Measurements from ENCODE around the gene FES.
"Not testable (repeated sequence)": the region's sequence is repeated elsewhere in the genome, so short reads cannot be mapped to it uniquely, and the experiment has no call there.

FES gene

GRCh38 chr15:90924375-90924774 lies 40.1 kb downstream of the FES start:
- ChIA-PET CTCF (interaction anchor here (2.0 kb wide), 1 partner anchor 8 kb away, joined by 13 read pairs; the partner anchor contains the start of gene HDDC3), POLR2A (no interaction called here)
- no peak for DNase-seq (ENCODE audit: extremely low spot score)
- TF ChIP-seq FOXM1 (IDR thresholded peaks at IDR 0.05; ENCODE audit: borderline replicate concordance) = no peak
- no peak for TF ChIP-seq NFRKB (IDR thresholded peaks at IDR 0.05)
- no peak for TF ChIP-seq SP1 (IDR thresholded peaks at IDR 0.05)
- no peak for TF ChIP-seq FOXA1 (IDR thresholded peaks at IDR 0.05)
- TF ChIP-seq FOXK2 (IDR thresholded peaks at IDR 0.05) = no peak
- TF ChIP-seq ZNF384 (IDR thresholded peaks at IDR 0.05) = no peak
- TF ChIP-seq SUZ12 (IDR thresholded peaks at IDR 0.05) = no peak
- no peak for TF ChIP-seq HDGF (IDR thresholded peaks at IDR 0.05; ENCODE audit: borderline replicate concordance)
- TF ChIP-seq PKNOX1 (IDR thresholded peaks at IDR 0.05) = no peak
- no peak for TF ChIP-seq L3MBTL2 (conservative IDR thresholded peaks at IDR 0.05)

GRCh38 chr15:90926766-90927165 lies 42.5 kb downstream of the FES start:
- DNase-seq (ENCODE audit: extremely low spot score); POLR2A ChIA-PET: not testable (repeated sequence)
- CTCF ChIA-PET = interaction anchor here (1.3 kb wide), 1 partner anchor 25 kb away, joined by 4 read pairs; no protein-coding TSS in a partner anchor

GRCh38 chr15:90928106-90928505 lies 43.8 kb downstream of the FES start:
- not testable (repeated sequence) for DNase-seq (ENCODE audit: extremely low spot score)
- ChIA-PET CTCF (interaction anchor here (0.7 kb wide), 2 partner anchors 212 to 965 kb away, joined by 4 to 12 read pairs; no protein-coding TSS in a partner anchor), POLR2A (interaction anchor here (8.2 kb wide), 1 partner anchor 24 kb away, joined by 142 read pairs; the partner anchor contains the start of gene MAN2A2)

GRCh38 chr15:90929246-90930019 lies 45.1 kb downstream of the FES start:
- no peak for DNase-seq (ENCODE audit: extremely low spot score)
- POLR2A ChIA-PET = interaction anchor here (0.7 to 8.2 kb wide), 8 partner anchors 9 to 212 kb away, joined by 3 to 142 read pairs (median 7); partner anchors contain the start of genes BLM, MAN2A2 and RCCD1
- CTCF ChIA-PET = no interaction called here

GRCh38 chr15:90930861-90931574 lies 46.7 kb downstream of the FES start:
- ChIA-PET POLR2A (interaction anchor here (0.6 to 8.2 kb wide), 24 partner anchors 9 to 638 kb away, joined by 3 to 142 read pairs (median 5); partner anchors contain the start of genes BLM, MAN2A2, PRC1 and RCCD1), CTCF (interaction anchor here (0.6 to 6.9 kb wide), 13 partner anchors 7 to 214 kb away, joined by 3 to 77 read pairs (median 13); partner anchors contain the start of genes BLM, MAN2A2 and RCCD1)
- TF ChIP-seq HDGF (IDR thresholded peaks at IDR 0.05; ENCODE audit: borderline replicate concordance) (no peak), ELF4 (IDR thresholded peaks at IDR 0.05) (no peak), FOXA1 (IDR thresholded peaks at IDR 0.05) (no peak), L3MBTL2 (conservative IDR thresholded peaks at IDR 0.05) (no peak), ARNT (IDR thresholded peaks at IDR 0.05) (no peak), FOXM1 (IDR thresholded peaks at IDR 0.05; ENCODE audit: borderline replicate concordance) (no peak), BHLHE40 (IDR thresholded peaks at IDR 0.05; ENCODE audit: borderline replicate concordance) (no peak), FOXK2 (IDR thresholded peaks at IDR 0.05) (no peak), LEF1 (IDR thresholded peaks at IDR 0.05; ENCODE audit: borderline replicate concordance) (no peak), PKNOX1 (IDR thresholded peaks at IDR 0.05) (no peak), ZNF384 (IDR thresholded peaks at IDR 0.05) (no peak), NFRKB (IDR thresholded peaks at IDR 0.05) (no peak), SP1 (IDR thresholded peaks at IDR 0.05) (no peak), SUZ12 (IDR thresholded peaks at IDR 0.05) (no peak), TARDBP (IDR thresholded peaks at IDR 0.05) (no peak), CTBP1 (IDR thresholded peaks at IDR 0.05; ENCODE audit: borderline replicate concordance) (no peak)
- no peak for DNase-seq (ENCODE audit: extremely low spot score)

More at GRCh38 chr15:90929246-90930019, 45.1 kb downstream of the FES start:
- no peak for TF ChIP-seq ARNT (IDR thresholded peaks at IDR 0.05)
- TF ChIP-seq SP1 (IDR thresholded peaks at IDR 0.05) = no peak
- TF ChIP-seq CTBP1 (IDR thresholded peaks at IDR 0.05; ENCODE audit: borderline replicate concordance) = no peak
- no peak for TF ChIP-seq FOXM1 (IDR thresholded peaks at IDR 0.05; ENCODE audit: borderline replicate concordance)
- TF ChIP-seq SUZ12 (IDR thresholded peaks at IDR 0.05) = no peak
- TF ChIP-seq L3MBTL2 (conservative IDR thresholded peaks at IDR 0.05) = no peak
- TF ChIP-seq ELF4 (IDR thresholded peaks at IDR 0.05) = no peak
- no peak for TF ChIP-seq LEF1 (IDR thresholded peaks at IDR 0.05; ENCODE audit: borderline replicate concordance)
- no peak for TF ChIP-seq HDGF (IDR thresholded peaks at IDR 0.05; ENCODE audit: borderline replicate concordance)
- TF ChIP-seq PKNOX1 (IDR thresholded peaks at IDR 0.05) = no peak
- no peak for TF ChIP-seq FOXA1 (IDR thresholded peaks at IDR 0.05)
- TF ChIP-seq ZNF384 (IDR thresholded peaks at IDR 0.05) = no peak
- TF ChIP-seq BHLHE40 (IDR thresholded peaks at IDR 0.05; ENCODE audit: borderline replicate concordance) = no peak
- TF ChIP-seq FOXK2 (IDR thresholded peaks at IDR 0.05) = no peak
- TF ChIP-seq NFRKB (IDR thresholded peaks at IDR 0.05) = no peak
- TF ChIP-seq TARDBP (IDR thresholded peaks at IDR 0.05) = no peak

- TF ChIP-seq FOXM1 (IDR thresholded peaks at IDR 0.05; ENCODE audit: borderline replicate concordance) (no peak), FOXK2 (IDR thresholded peaks at IDR 0.05) (no peak), SP1 (IDR thresholded peaks at IDR 0.05) (no peak)
- DNase-seq (ENCODE audit: extremely low spot score) = no peak
- ChIA-PET POLR2A (interaction anchor here (0.6 to 8.2 kb wide), 25 partner anchors 10 to 639 kb away, joined by 3 to 142 read pairs (median 4); partner anchors contain the start of genes BLM, MAN2A2, PRC1 and RCCD1), CTCF (interaction anchor here (0.6 to 6.9 kb wide), 14 partner anchors 8 to 215 kb away, joined by 3 to 77 read pairs (median 13); partner anchors contain the start of genes BLM, MAN2A2 and RCCD1)
Observed at GRCh38 chr15:90931575-90931827, 47.2 kb downstream of the FES start.

All from HEK293T (cell line).